Left kidney (tissue), 2 donors: ENCODE results near the gene NT5C3B. TPM values are rescaled to one million over a fixed set of nuclear protein-coding genes. Genes with fewer than 3 reads are reported as not detected.

Experiments used
- DNase-seq: peaks from one replicate; pipeline ENCODE4 v3.0.0-alpha.2; 2013
- polyA plus RNA-seq: library from polyadenylated mRNA; unstranded; fragments of 120-200 nt; gene quantifications from one replicate; pipeline ENCODE4 v1.2.1, GENCODE V29; 2013; ENCODE audit not compliant: insufficient read length

The NT5C3B gene
- polyA plus RNA-seq, 1 donor, result 93.8 TPM

GRCh38 chr17:41811549-41812380, 24.3 kb downstream of the NT5C3B start, which contains the start of gene P3H4:
P3H4 (minus strand) TSS chr17:41811949; CDS start chr17:41811915, 34 bp downstream.
- DNase-seq, result peak; percentile 79

- no peak for DNase-seq
Measured at GRCh38 chr17:41810659-41811548, 25.1 kb downstream of the NT5C3B start.

- DNase-seq, result no peak
Measured at GRCh38 chr17:41806685-41807445, 29.2 kb downstream of the NT5C3B start.

- no peak for DNase-seq
Measured at GRCh38 chr17:41803049-41804020, 32.7 kb downstream of the NT5C3B start.

DNA sequence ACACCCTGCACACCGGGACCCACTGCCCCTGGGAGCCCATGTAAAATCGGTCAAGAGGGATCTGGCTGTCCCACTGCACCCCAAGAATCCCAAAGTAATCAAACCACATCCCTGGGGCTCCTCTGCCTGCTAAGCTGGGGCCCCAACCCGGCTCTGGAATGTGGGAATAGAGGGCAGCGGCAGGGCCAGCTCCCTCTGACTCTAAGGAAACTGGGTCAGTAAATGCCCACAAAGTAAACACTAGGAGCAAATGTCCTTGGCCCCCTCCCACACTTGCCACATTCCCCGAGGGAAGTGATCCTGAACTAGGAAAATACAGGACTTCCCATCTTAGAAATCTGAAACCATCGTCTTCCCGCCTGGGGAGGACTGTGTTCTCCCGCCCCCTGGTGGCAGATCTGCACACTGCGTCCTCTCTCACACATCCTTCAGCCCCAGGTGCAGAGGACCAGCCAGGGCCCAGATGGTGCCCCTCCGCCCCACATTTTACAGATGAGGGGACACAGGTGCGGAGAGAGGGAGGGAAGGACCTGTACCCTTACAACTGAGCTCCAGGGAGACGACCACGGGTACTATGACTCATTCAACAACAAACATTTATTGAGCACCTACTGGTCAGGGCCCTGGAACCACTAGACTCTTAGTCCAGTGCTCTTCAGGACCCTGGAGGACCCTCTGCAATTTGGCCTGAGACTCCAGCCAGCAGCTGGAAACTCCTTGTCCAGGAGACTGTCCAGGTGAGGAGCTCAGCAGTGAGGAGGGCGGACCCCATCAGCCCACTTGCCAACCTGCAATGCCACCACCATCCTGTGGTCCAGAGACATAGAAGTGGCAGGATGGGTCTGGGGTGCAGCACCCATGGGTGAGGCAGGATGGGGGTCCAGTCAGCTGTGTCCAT, 34.4 kb downstream of the NT5C3B start:
- peak; percentile 93 for DNase-seq

DNA sequence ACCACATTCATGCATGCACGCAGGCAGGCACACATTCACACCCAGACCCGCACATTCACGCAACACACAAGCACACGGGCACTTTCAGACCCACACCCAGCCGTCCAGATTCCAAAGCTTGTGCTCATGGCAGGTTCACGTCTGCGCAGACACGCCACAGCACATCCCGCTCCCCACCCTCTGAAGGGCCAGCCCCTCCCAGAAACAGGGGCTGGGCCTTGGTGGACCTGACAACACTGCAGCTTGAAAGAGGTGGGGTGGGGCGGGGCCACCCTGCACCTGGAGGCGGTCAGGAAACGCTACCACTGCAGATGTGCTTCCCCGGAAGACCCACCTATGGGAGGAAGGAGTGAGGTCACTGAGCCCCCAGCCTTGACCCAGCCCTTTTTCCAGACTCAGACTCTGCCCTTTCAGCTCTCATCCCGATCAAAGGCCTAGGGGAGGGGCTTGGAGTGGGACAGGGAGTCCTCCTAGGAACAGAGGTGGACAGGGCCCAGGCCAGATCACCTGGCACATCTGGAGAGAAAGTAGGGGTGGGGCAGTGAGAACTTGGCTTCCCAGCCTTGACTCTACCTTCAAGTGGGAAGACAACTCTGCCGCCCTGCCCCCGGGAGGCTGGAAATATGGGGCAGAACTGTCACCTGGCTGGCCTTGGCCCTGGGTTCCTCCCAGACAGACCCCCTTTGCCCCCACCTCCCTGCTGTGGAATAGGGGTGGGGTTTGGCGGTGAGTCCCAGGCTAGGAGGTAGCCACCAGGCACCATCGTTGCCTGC, 35.2 kb downstream of the NT5C3B start:
- DNase-seq, result no peak

DNA sequence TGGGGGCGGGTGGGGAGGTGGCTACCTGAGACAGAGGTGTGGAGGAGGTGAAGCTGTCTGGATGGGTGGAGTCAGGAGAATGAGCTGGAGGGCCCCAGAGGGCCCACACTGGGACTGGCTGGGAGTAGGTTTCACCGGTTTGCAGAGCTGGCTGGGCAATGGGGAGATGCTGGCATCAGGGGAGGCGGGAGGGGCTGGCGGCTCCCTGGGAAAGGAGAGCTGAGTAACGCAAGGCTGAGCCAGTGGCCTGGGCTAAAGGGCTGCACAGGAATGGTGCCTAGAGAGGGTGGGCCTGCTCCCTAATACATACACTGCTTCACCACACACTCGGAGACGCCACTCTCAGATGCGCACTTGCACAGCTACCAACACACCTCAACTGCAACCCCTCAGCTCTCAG, 36.7 kb downstream of the NT5C3B start:
- DNase-seq, result no peak

GRCh38 chr17:41797377-41797776, 38.7 kb downstream of the NT5C3B start:
- DNase-seq, result no peak

GRCh38 chr17:41796121-41796895, 39.7 kb downstream of the NT5C3B start:
- DNase-seq, result no peak

GRCh38 chr17:41794540-41794975, 41.5 kb downstream of the NT5C3B start:
- DNase-seq, result no peak

- no peak for DNase-seq
Measured at GRCh38 chr17:41793784-41794539, 42.1 kb downstream of the NT5C3B start.

GRCh38 chr17:41792845-41793783, 42.9 kb downstream of the NT5C3B start:
- no peak for DNase-seq

- no peak for DNase-seq
Measured at GRCh38 chr17:41787021-41787418, 49.0 kb downstream of the NT5C3B start.

DNA sequence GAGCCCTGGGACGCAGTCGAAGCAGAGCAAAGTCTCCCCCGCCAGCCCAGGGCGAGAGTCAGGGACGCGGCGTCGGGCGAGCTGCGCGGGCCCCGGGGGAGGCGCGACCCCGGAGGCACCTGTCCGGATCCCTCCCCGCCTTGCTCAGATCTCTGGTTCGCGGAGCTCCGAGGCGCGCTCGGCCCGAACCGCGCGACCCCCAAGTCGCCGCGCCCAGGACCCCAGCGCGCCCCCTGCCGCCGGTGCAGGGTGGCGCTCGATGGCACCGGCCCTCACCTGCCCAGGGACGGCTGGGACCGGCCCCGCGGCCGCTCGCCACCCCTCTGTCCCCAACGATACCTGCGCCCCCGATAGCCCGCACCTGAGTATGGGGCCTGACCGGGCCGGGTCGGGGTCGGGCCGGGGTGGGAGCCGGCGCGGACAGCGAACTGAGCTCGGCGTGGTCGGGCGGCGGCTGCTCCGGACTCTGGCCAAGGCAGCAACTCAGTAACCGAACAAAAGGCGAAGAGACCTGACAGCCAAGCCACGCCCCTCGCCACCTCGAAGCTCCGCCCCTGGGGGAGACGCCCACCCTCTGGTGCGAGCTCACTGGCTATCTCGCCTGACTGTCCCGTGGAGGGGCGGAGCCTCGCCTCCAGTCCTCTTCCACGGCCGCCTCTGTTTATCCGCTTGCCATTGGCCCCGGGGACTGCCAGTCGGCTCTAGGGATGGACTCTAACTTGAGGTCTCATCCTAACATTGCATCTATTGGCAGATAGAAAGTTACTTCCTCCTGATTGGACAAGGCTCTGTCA, 49.6 kb downstream of the NT5C3B start, which contains the start of gene JUP:
Gene JUP (minus strand): TSS at position 485 of the 794 bp plus-strand sequence. CDS start 14,857 bp downstream, outside the sequence.
- peak; percentile 100 for DNase-seq

DNA sequence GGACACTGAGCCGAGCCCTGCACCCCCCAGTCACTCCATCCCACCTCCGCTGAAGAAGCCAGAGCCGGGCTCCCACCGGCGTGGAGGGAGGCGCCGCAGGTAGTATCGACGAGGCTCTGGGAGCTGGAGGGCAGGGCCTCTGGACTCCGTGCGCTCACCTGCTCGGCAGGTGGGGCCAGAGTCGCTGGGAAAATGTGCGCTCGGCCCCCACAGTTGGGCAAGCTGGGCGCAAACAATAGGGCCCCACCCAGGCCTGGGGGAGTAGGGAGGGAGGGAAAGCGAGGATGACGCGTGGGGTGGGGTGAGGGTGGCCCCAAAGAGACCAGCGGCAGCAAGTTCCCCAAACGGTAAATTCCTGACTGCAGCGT, 50.2 kb downstream of the NT5C3B start:
- DNase-seq, result no peak
